Esophagus squamous epithelium (tissue), 5 donors: Measurements from ENCODE around the gene CEBPE. TPM values are rescaled to one million over a fixed set of nuclear protein-coding genes. Genes with fewer than 3 reads are reported as not detected.

ENCODE experiments used
- DNase-seq: peaks from one replicate; lab custom pipeline; 2025; lab: John Stamatoyannopoulos, UW
- H3K27ac ChIP-seq, 4 donors: fragments of 200-600 bp; sonication (generic); one replicate each; pipeline ENCODE4 v1.5.1; 2016 to 2019; ENCODE audit warnings: mild to moderate bottlenecking in 1 of 4
- H3K27me3 ChIP-seq, 4 donors: fragments of 200-600 bp; sonication (generic); 1 replicate in 3 of 4; 2 replicates in 1 of 4; pipeline versions ENCODE4 v1.5.1 to v1.6.0; 2017 to 2021; ENCODE audit warnings: antibody characterized with exemption in 1 of 4
- H3K36me3 ChIP-seq, 3 donors: fragments of 200-600 bp; sonication (generic); one replicate each; pipeline ENCODE4 v1.5.1; 2016 to 2019
- H3K4me1 ChIP-seq, 3 donors: fragments of 200-600 bp; sonication (generic); one replicate each; pipeline ENCODE4 v1.5.1; 2017 to 2019
- H3K4me3 ChIP-seq, 4 donors: fragments of 200-600 bp; sonication (generic); 1 replicate in 3 of 4; 2 replicates in 1 of 4; pipeline ENCODE4 v1.5.1; 2016 to 2019; ENCODE audit warnings: mild to moderate bottlenecking in 2 of 4, moderate library complexity in 1 of 4
- H3K9me3 ChIP-seq, 3 donors: fragments of 200-600 bp; sonication (generic); one replicate each; pipeline ENCODE4 v1.5.1; 2016 to 2019
- CTCF ChIP-seq, 6 experiments: fragments of 450-650 bp in 4 of 6; fragments of 200-600 bp in 2 of 6; sonication (generic) in 2 of 6; IDR thresholded peaks; one replicate each; pipeline ENCODE4 v1.5.1; 2016 to 2019; ENCODE audit warnings: antibody characterized with exemption in 6 of 6, mild to moderate bottlenecking in 4 of 6, moderate library complexity in 4 of 6
- POLR2A ChIP-seq, 4 donors: fragments of 450-650 bp; IDR thresholded peaks; one replicate each; pipeline ENCODE4 v1.6.1; 2017; ENCODE audit warnings: antibody characterized with exemption in 4 of 4, mild to moderate bottlenecking in 4 of 4, moderate library complexity in 3 of 4
- WGBS, 2 donors: methylation state at CpG; one replicate each; pipeline ENCODE4 v1.1.5; 2018; 5-methylcytosine and 5-hydroxymethylcytosine counted together
- intact Hi-C: fragments of 100-400 bp; cut with DNase I; formaldehyde crosslinking; loops from one replicate; pipeline ENCODE4 v1.15.0; 2022
- total RNA-seq, 4 donors: library from RNA; depleted of rRNA; stranded (reverse); fragments of >200 nt; gene quantifications; one replicate each; pipeline ENCODE4 v1.1.0, GENCODE V29; 2016
- donor health status: DM: yes; HTN: yes; CAD: no.

Gene CEBPE
- total RNA-seq, 4 donors from 2014 or later: not detected

- Histone ChIP-seq H3K9me3 (no peaks in the 10 kb centered on the region), H3K4me1 (peaks cover 16 to 60% (median 22%) of the 10 kb centered on the region in 3 donors), H3K27ac (no peak overlapping the region), H3K4me3 (no peak overlapping the region), H3K27me3 (no peaks in the 10 kb centered on the region), H3K36me3 (peaks cover 5 to 52% (median 15%) of the 10 kb centered on the region in 3 donors)
- TF ChIP-seq POLR2A (IDR thresholded peaks at IDR 0.05): no peak
- no peak for TF ChIP-seq CTCF (IDR thresholded peaks at IDR 0.05)
- WGBS, 2 donors: 81 to 94% methylated on average over 5 to 6 of the region's 6 CpGs
- intact Hi-C loops: no loop called here
- DNase-seq: no peak
These were observed 21.3 kb upstream of the CEBPE start for GRCh38 chr14:23140371-23140770.

DNA sequence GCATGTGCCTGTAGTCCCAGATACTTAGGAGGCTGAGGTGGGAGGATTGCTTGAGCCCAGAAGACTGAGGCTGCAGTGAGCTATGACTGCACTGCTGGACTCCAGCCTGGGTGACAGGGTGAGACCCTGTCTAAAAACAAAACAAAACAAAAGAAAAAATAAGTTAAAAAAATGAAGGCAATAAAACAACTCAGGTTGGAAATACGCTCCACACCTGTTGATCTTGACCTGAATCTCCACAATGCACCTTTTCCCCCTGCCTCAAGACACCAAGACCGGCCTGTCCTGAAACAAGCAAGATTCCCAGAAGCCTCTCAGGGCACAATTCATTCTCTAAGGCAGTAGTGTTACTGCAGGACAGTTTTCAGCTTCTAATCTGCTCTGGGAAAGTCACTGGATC lies 20.8 kb upstream of the CEBPE start:
- no peaks in the 10 kb centered on the region for H3K9me3 ChIP-seq
- TF ChIP-seq POLR2A (IDR thresholded peaks at IDR 0.05) (no peak), CTCF (IDR thresholded peaks at IDR 0.05) (no peak)
- no peak overlapping the region for H3K4me3 ChIP-seq
- H3K27ac ChIP-seq: no peak overlapping the region
- no peaks in the 10 kb centered on the region for H3K27me3 ChIP-seq
- 85 to 91% methylated on average over 2 of the region's 2 CpGs for WGBS, 2 donors
- peaks cover 5 to 54% (median 15%) of the 10 kb centered on the region in 3 donors for H3K36me3 ChIP-seq
- DNase-seq: no peak
- intact Hi-C loops: no loop called here
- H3K4me1 ChIP-seq: peaks cover 16 to 55% (median 20%) of the 10 kb centered on the region in 3 donors

- Histone ChIP-seq H3K27ac (peak overlapping the region; percentile 23 to 79 (median 74)), H3K4me1 (peaks cover 16 to 39% (median 16%) of the 10 kb centered on the region in 3 donors), H3K36me3 (peaks cover 5 to 62% (median 15%) of the 10 kb centered on the region in 3 donors), H3K9me3 (no peaks in the 10 kb centered on the region), H3K27me3 (no peaks in the 10 kb centered on the region), H3K4me3 (no peak overlapping the region)
- TF ChIP-seq CTCF (IDR thresholded peaks at IDR 0.05) (peak in 4 of 6 experiments; percentile 14 to 46 (median 26)), POLR2A (IDR thresholded peaks at IDR 0.05) (no peak)
- intact Hi-C loops: no loop called here
- DNase-seq: no peak
- WGBS, 2 donors: 52 to 54% methylated on average over 6 of the region's 6 CpGs
These were observed 18.9 kb upstream of the CEBPE start for GRCh38 chr14:23137813-23138535.

DNA sequence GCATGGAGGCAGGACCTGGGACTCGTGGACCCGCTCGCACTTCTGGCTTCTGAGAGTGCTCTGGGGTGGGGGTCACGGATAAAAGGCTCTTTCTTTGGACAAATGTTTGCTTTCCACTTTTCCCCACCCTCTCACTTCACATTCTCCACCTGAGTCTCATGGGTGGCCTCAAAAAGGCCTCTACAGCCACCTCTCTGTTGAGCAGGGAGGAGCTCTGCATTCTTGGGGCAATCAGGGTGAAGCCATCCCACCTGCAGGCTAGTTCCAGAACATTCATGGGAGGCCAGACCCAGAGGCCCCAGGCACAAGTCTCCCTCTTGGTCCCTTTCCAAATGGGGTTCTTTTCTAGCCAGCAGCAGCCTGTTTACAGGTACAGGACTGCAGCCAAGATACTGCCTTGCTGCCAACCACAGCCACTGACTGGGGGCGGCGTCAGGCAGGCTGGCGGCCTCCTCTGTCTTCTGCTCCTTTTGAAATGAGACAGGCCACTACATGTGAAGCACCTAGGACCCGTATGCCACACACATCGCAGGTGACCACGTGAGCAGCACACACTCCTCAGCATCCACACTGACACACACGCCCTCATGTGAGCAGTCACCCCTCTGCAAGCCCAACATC lies 18.2 kb upstream of the CEBPE start:
- intact Hi-C loops: no loop called here
- Histone ChIP-seq H3K4me3 (no peak overlapping the region), H3K9me3 (no peaks in the 10 kb centered on the region), H3K27ac (peak overlapping the region; percentile 23 to 79 (median 74)), H3K36me3 (peaks cover 5 to 69% (median 15%) of the 10 kb centered on the region in 3 donors), H3K27me3 (no peaks in the 10 kb centered on the region), H3K4me1 (peaks cover 11 to 32% (median 11%) of the 10 kb centered on the region in 3 donors)
- 45 to 90% methylated on average over 4 to 8 of the region's 11 CpGs for WGBS, 2 donors
- TF ChIP-seq CTCF (IDR thresholded peaks at IDR 0.05) (no peak), POLR2A (IDR thresholded peaks at IDR 0.05) (peak in 1 of 4 donors; percentile 19)
- DNase-seq: no peak

DNA sequence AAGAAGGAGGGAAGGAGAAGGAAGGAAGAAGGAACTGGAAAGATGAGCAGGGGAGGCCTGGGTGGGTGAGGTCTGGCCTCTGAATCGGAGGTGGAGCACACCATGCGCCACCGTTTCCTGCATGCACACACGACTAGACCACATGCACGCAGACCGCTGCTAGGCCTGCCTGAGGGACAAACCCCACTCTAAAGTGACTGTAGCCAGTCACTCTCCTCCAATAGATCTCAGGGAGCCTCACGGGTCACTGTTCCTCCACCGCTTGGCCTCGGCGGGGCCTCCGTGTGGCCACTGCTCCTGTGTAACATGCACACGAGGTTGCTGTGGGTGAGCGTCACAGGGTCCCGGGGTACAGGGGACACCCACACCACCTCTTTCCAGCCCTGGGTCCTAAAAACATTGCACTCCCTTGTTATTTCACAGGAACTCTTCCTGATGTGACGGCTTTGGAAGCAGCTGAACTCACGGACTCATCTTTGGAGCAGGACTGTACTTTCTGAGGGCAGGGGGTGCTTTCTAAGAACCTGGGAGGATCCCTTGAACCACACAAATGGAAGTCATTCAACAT lies 17.6 kb upstream of the CEBPE start:
- Histone ChIP-seq H3K4me3 (no peak overlapping the region), H3K36me3 (peaks cover 5 to 75% (median 15%) of the 10 kb centered on the region in 3 donors), H3K4me1 (peaks cover 7 to 26% (median 10%) of the 10 kb centered on the region in 3 donors), H3K9me3 (no peaks in the 10 kb centered on the region), H3K27ac (no peak overlapping the region), H3K27me3 (no peaks in the 10 kb centered on the region)
- intact Hi-C loops: no loop called here
- DNase-seq: no peak
- TF ChIP-seq POLR2A (IDR thresholded peaks at IDR 0.05) (no peak), CTCF (IDR thresholded peaks at IDR 0.05) (no peak)
- 67 to 80% methylated on average over 8 to 10 of the region's 16 CpGs for WGBS, 2 donors
